HUES48 (cell line): ENCODE data around the gene TMEM213.

Experiments used
- H3K27ac ChIP-seq: one replicate; pipeline ENCODE4 v1.7.0; 2013; ENCODE audit warnings: low read depth, low read length, inconsistent platforms
- H3K27me3 ChIP-seq: 2 replicates; pipeline ENCODE4 v1.6.1; 2013; ENCODE audit warnings: mild to moderate bottlenecking, low read length; ENCODE audit not compliant: control insufficient read depth, insufficient read depth
- H3K36me3 ChIP-seq: 2 replicates; pipeline ENCODE4 v1.6.1; 2013; ENCODE audit warnings: low read length; ENCODE audit not compliant: control insufficient read depth, insufficient read depth
- H3K4me1 ChIP-seq: 2 replicates; pipeline ENCODE4 v1.6.1; 2013; ENCODE audit warnings: mild to moderate bottlenecking, low read length; ENCODE audit not compliant: control insufficient read depth, insufficient read depth
- H3K4me3 ChIP-seq: 2 replicates; pipeline ENCODE4 v1.5.1; 2013; ENCODE audit warnings: mild to moderate bottlenecking, low read depth, low read length
- H3K9ac ChIP-seq: 2 replicates; pipeline ENCODE4 v1.6.1; 2013; ENCODE audit warnings: mild to moderate bottlenecking, low read depth, low read length, moderate library complexity
- H3K9me3 ChIP-seq: 2 replicates; pipeline ENCODE4 v1.6.1; 2013; ENCODE audit warnings: low read length; ENCODE audit not compliant: control insufficient read depth, insufficient read depth

TMEM213 gene

GRCh38 chr7:138861051-138861450 lies 63.3 kb downstream of the TMEM213 start:
- H3K4me3 ChIP-seq = no peak overlapping the region
- peaks cover 41% of the 10 kb centered on the region for H3K36me3 ChIP-seq
- H3K9me3 ChIP-seq = no peaks in the 10 kb centered on the region
- H3K9ac ChIP-seq = no peak overlapping the region
- H3K27ac ChIP-seq = no peak overlapping the region
- no peaks in the 10 kb centered on the region; the same call in 1 of the 2 replicates for H3K4me1 ChIP-seq
- no peaks in the 10 kb centered on the region for H3K27me3 ChIP-seq

GRCh38 chr7:138863931-138864330 lies 66.1 kb downstream of the TMEM213 start:
- H3K4me1 ChIP-seq = no peaks in the 10 kb centered on the region; the same call in 1 of the 2 replicates
- H3K4me3 ChIP-seq = no peak overlapping the region
- H3K36me3 ChIP-seq = peaks cover 54% of the 10 kb centered on the region
- no peaks in the 10 kb centered on the region for H3K9me3 ChIP-seq
- no peak overlapping the region for H3K9ac ChIP-seq
- H3K27me3 ChIP-seq = no peaks in the 10 kb centered on the region
- no peak overlapping the region for H3K27ac ChIP-seq

- H3K4me3 ChIP-seq = no peak overlapping the region
- peaks cover 55% of the 10 kb centered on the region for H3K36me3 ChIP-seq
- no peaks in the 10 kb centered on the region; the same call in 1 of the 2 replicates for H3K4me1 ChIP-seq
- no peaks in the 10 kb centered on the region for H3K9me3 ChIP-seq
- H3K9ac ChIP-seq = no peak overlapping the region
- no peaks in the 10 kb centered on the region for H3K27me3 ChIP-seq
- H3K27ac ChIP-seq = no peak overlapping the region
Measured at GRCh38 chr7:138864667-138865066, 66.9 kb downstream of the TMEM213 start.

GRCh38 chr7:138865843-138866242 lies 68.0 kb downstream of the TMEM213 start:
- H3K27me3 ChIP-seq = no peaks in the 10 kb centered on the region
- no peak overlapping the region for H3K27ac ChIP-seq
- H3K36me3 ChIP-seq = peaks cover 51% of the 10 kb centered on the region
- H3K4me1 ChIP-seq = no peaks in the 10 kb centered on the region; the same call in 1 of the 2 replicates
- no peak overlapping the region for H3K9ac ChIP-seq
- no peak overlapping the region for H3K4me3 ChIP-seq
- H3K9me3 ChIP-seq = no peaks in the 10 kb centered on the region

- Histone ChIP-seq H3K36me3 (peaks cover 48% of the 10 kb centered on the region), H3K9ac (no peak overlapping the region), H3K4me3 (no peak overlapping the region), H3K27me3 (no peaks in the 10 kb centered on the region), H3K27ac (no peak overlapping the region), H3K9me3 (no peaks in the 10 kb centered on the region), H3K4me1 (no peaks in the 10 kb centered on the region; the same call in 1 of the 2 replicates)
Measured at GRCh38 chr7:138866353-138866752, 68.6 kb downstream of the TMEM213 start.

GRCh38 chr7:138867744-138868143 lies 70.0 kb downstream of the TMEM213 start:
- Histone ChIP-seq H3K9me3 (no peaks in the 10 kb centered on the region), H3K27ac (no peak overlapping the region), H3K36me3 (peaks cover 48% of the 10 kb centered on the region), H3K4me1 (no peaks in the 10 kb centered on the region; the same call in 1 of the 2 replicates), H3K27me3 (no peaks in the 10 kb centered on the region), H3K4me3 (no peak overlapping the region), H3K9ac (no peak overlapping the region)

- Histone ChIP-seq H3K27me3 (no peaks in the 10 kb centered on the region), H3K4me3 (no peak overlapping the region), H3K9me3 (no peaks in the 10 kb centered on the region), H3K27ac (no peak overlapping the region), H3K9ac (no peak overlapping the region), H3K4me1 (no peaks in the 10 kb centered on the region; the same call in 1 of the 2 replicates), H3K36me3 (peaks cover 48% of the 10 kb centered on the region)
Measured at GRCh38 chr7:138868711-138869110, 70.9 kb downstream of the TMEM213 start.

GRCh38 chr7:138869353-138869752 lies 71.6 kb downstream of the TMEM213 start:
- Histone ChIP-seq H3K4me3 (no peak overlapping the region), H3K4me1 (no peaks in the 10 kb centered on the region; the same call in 1 of the 2 replicates), H3K27ac (no peak overlapping the region), H3K36me3 (peaks cover 42% of the 10 kb centered on the region), H3K9me3 (no peaks in the 10 kb centered on the region), H3K9ac (no peak overlapping the region), H3K27me3 (no peaks in the 10 kb centered on the region)

- Histone ChIP-seq H3K27me3 (no peaks in the 10 kb centered on the region), H3K4me1 (no peaks in the 10 kb centered on the region), H3K36me3 (peaks cover 35% of the 10 kb centered on the region), H3K4me3 (no peak overlapping the region), H3K9me3 (no peaks in the 10 kb centered on the region), H3K9ac (no peak overlapping the region), H3K27ac (no peak overlapping the region)
Measured at GRCh38 chr7:138871065-138871813, 73.4 kb downstream of the TMEM213 start.

- H3K36me3 ChIP-seq = peaks cover 39% of the 10 kb centered on the region
- no peak overlapping the region for H3K9ac ChIP-seq
- H3K4me3 ChIP-seq = no peak overlapping the region
Measured at GRCh38 chr7:138871814-138872090, 74.0 kb downstream of the TMEM213 start.

GRCh38 chr7:138872576-138872975 lies 74.8 kb downstream of the TMEM213 start:
- no peaks in the 10 kb centered on the region for H3K4me1 ChIP-seq
- H3K9ac ChIP-seq = no peak overlapping the region
- no peak overlapping the region for H3K27ac ChIP-seq

More at GRCh38 chr7:138871814-138872090, 74.0 kb downstream of the TMEM213 start:
- Histone ChIP-seq H3K4me1 (no peaks in the 10 kb centered on the region), H3K9me3 (no peaks in the 10 kb centered on the region), H3K27ac (no peak overlapping the region), H3K27me3 (no peaks in the 10 kb centered on the region)

More at GRCh38 chr7:138872576-138872975, 74.8 kb downstream of the TMEM213 start:
- Histone ChIP-seq H3K9me3 (no peaks in the 10 kb centered on the region), H3K36me3 (peaks cover 34% of the 10 kb centered on the region), H3K27me3 (no peaks in the 10 kb centered on the region), H3K4me3 (no peak overlapping the region)
